Lung (tissue), 12 donors: ENCODE measurements around the gene TM7SF3. TPM values are rescaled to one million over a fixed set of nuclear protein-coding genes. Genes with fewer than 3 reads are reported as not detected.

Source experiments
- ATAC-seq: fragments of 200-7000 bp; cut with Tn5 transposase; one replicate; pipeline ENCODE4 v1.9.1; 2020; ENCODE audit warnings: moderate number of reproducible peaks; ENCODE audit not compliant: insufficient read depth, low FRiP score
- DNase-seq, 3 donors: peaks; one replicate each; pipeline ENCODE4 v3.0.0-alpha.2; 2013 to 2017
- H3K27ac ChIP-seq, 2 donors: one replicate each; pipeline ENCODE4 v1.5.1; 2013; ENCODE audit warnings: mild to moderate bottlenecking in 2 of 2, moderate library complexity in 2 of 2, control low read depth in 1 of 2, inconsistent platforms in 1 of 2, low read depth in 1 of 2, low read length in 1 of 2
- H3K27me3 ChIP-seq, 3 donors: one replicate each; pipeline ENCODE4 v1.5.1; 2013; ENCODE audit warnings: low read length in 2 of 3; ENCODE audit not compliant: control insufficient read depth in 3 of 3, insufficient read depth in 3 of 3
- H3K36me3 ChIP-seq, 4 donors: one replicate each; pipeline ENCODE4 v1.5.1; 2013; ENCODE audit warnings: low read length in 4 of 4, mild to moderate bottlenecking in 1 of 4, moderate library complexity in 1 of 4; ENCODE audit not compliant: control insufficient read depth in 4 of 4, insufficient read depth in 4 of 4
- H3K4me1 ChIP-seq, 5 donors: one replicate each; pipeline ENCODE4 v1.5.1; 2013; ENCODE audit warnings: low read length in 5 of 5, mild to moderate bottlenecking in 2 of 5, moderate library complexity in 1 of 5; ENCODE audit not compliant: control insufficient read depth in 5 of 5, insufficient read depth in 5 of 5
- H3K4me3 ChIP-seq: one replicate; pipeline ENCODE4 v1.5.1; 2013; ENCODE audit warnings: mild to moderate bottlenecking, control low read depth, moderate library complexity
- H3K9ac ChIP-seq, 2 donors: one replicate each; pipeline ENCODE4 v1.5.1; 2013; ENCODE audit warnings: low read length in 2 of 2, control low read depth in 1 of 2; ENCODE audit not compliant: insufficient read depth in 1 of 2
- H3K9me3 ChIP-seq, 4 donors: one replicate each; pipeline ENCODE4 v1.5.1; 2013; ENCODE audit warnings: low read length in 3 of 4, mild to moderate bottlenecking in 1 of 4, moderate library complexity in 1 of 4; ENCODE audit not compliant: control insufficient read depth in 4 of 4, insufficient read depth in 3 of 4
- CTCF ChIP-seq: IDR thresholded peaks from 2 replicates; pipeline ENCODE4 v1.5.1; 2012; ENCODE audit warnings: mild to moderate bottlenecking; ENCODE audit errors: control extremely low read depth, extremely low read depth
- WGBS, 2 donors: extraction: QIAGEN DNeasy Blood & Tissue Kit; methylation state at CpG; one replicate each; pipeline ENCODE4 v1.1.7; 2013; 5-methylcytosine and 5-hydroxymethylcytosine counted together
- polyA plus RNA-seq, 2 donors: library from polyadenylated mRNA; stranded (reverse); fragments of 200-250 nt; gene quantifications; one replicate each; pipeline ENCODE4 v1.2.1, GENCODE V29; 2013
- total RNA-seq, 2 donors: library from RNA; depleted of rRNA in 1 of 2; stranded (reverse); fragments of >200 nt in 1 of 2; gene quantifications; one replicate each; pipeline ENCODE4 v1.2.1, GENCODE V29; 2014 to 2021
- donor health status: control.
- donor health status: control.
- donor health status: Bipolar disorder and iron deficiency.
- donor health status: healthy.
- donor health status: DM: yes; HTN: yes; CAD: no.

The TM7SF3 gene
- total and polyA plus RNA-seq, 4 donors: 28.4 to 60.4 (median 45.8) TPM

- H3K27ac ChIP-seq: no peak overlapping the region
- no peak for TF ChIP-seq CTCF
- DNase-seq (no peak), ATAC-seq (no peak)
- no peak overlapping the region for H3K4me3 ChIP-seq
- no peaks in the 10 kb centered on the region for H3K27me3 ChIP-seq
- 97 to 98% methylated on average over 21 of the region's 21 CpGs for WGBS, 2 donors
- H3K36me3 ChIP-seq: peaks cover 6 to 23% (median 16%) of the 10 kb centered on the region in 4 donors
- no peaks in the 10 kb centered on the region for H3K4me1 ChIP-seq
- no peak overlapping the region for H3K9ac ChIP-seq
- H3K9me3 ChIP-seq: no peaks in the 10 kb centered on the region
These were observed 20.6 kb upstream of the TM7SF3 start for GRCh38 chr12:27034607-27035293.

GRCh38 chr12:27032679-27033078, 18.5 kb upstream of the TM7SF3 start:
- Histone ChIP-seq H3K4me3 (no peak overlapping the region), H3K4me1 (no peaks in the 10 kb centered on the region), H3K27ac (no peak overlapping the region), H3K36me3 (peaks cover 8 to 35% (median 29%) of the 10 kb centered on the region in 4 donors), H3K27me3 (no peaks in the 10 kb centered on the region), H3K9ac (no peak overlapping the region), H3K9me3 (no peaks in the 10 kb centered on the region)
- TF ChIP-seq CTCF: no peak
- ATAC-seq: no peak
- DNase-seq: no peak
- WGBS, 2 donors: 86 to 93% methylated on average over 3 of the region's 3 CpGs

- no peak for TF ChIP-seq CTCF
- 71 to 76% methylated on average over 3 of the region's 3 CpGs for WGBS, 2 donors
- Histone ChIP-seq H3K36me3 (peaks cover 10 to 38% (median 32%) of the 10 kb centered on the region in 4 donors), H3K4me3 (no peak overlapping the region), H3K9me3 (no peaks in the 10 kb centered on the region), H3K4me1 (no peaks in the 10 kb centered on the region), H3K27ac (no peak overlapping the region), H3K9ac (no peak overlapping the region), H3K27me3 (no peaks in the 10 kb centered on the region)
- DNase-seq (no peak), ATAC-seq (no peak)
These were observed 17.3 kb upstream of the TM7SF3 start for GRCh38 chr12:27031531-27031930.

- no peak for TF ChIP-seq CTCF
- Histone ChIP-seq H3K36me3 (peaks cover 9 to 25% (median 23%) of the 10 kb centered on the region in 4 donors), H3K9ac (no peak overlapping the region), H3K4me1 (peaks cover 5 to 13% (median 10%) of the 10 kb centered on the region in 5 donors), H3K4me3 (no peak overlapping the region), H3K9me3 (no peaks in the 10 kb centered on the region), H3K27me3 (no peaks in the 10 kb centered on the region), H3K27ac (no peak overlapping the region)
- DNase-seq: no peak
- ATAC-seq: no peak
These were observed 12.1 kb upstream of the TM7SF3 start for GRCh38 chr12:27026257-27026656.
